ENCODE data around the gene CSNK1E.

Gene CSNK1E

GRCh38 chr22:38335077-38335476, 17.8 kb upstream of the CSNK1E start:
- no peak for DNase-seq (ENCODE audit: low read depth in 1 of 2, low spot score in 1 of 2)

GRCh38 chr22:38327805-38328204, 10.6 kb upstream of the CSNK1E start:
- DNase-seq (ENCODE audit: low read depth in 1 of 2, low spot score in 1 of 2) = no peak

DNA sequence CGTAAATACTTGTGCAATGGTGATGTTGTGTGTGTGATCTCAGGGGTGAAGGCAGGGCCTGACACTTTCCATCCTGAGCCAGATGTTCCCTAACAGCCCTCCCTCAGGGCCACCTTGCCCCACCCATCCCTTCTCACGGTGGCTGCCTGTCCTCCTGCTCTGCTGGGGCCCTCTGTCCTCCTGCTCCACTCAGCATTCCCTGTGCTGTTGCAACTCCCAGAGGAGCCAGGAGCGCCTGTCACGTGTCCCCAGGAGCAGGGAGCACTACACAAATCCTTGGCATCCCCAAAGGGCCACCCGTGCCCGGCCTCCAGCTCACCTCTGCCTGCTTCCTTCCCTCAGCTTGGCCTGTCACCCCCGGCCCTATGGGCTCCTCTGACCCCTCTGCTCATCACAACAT, 10.2 kb upstream of the CSNK1E start:
- no peak for DNase-seq (ENCODE audit: low read depth in 1 of 2, low spot score in 1 of 2)

- DNase-seq (ENCODE audit: low read depth in 1 of 2, low spot score in 1 of 2) = no peak
Measured at GRCh38 chr22:38325587-38325986, 8.4 kb upstream of the CSNK1E start.

DNA sequence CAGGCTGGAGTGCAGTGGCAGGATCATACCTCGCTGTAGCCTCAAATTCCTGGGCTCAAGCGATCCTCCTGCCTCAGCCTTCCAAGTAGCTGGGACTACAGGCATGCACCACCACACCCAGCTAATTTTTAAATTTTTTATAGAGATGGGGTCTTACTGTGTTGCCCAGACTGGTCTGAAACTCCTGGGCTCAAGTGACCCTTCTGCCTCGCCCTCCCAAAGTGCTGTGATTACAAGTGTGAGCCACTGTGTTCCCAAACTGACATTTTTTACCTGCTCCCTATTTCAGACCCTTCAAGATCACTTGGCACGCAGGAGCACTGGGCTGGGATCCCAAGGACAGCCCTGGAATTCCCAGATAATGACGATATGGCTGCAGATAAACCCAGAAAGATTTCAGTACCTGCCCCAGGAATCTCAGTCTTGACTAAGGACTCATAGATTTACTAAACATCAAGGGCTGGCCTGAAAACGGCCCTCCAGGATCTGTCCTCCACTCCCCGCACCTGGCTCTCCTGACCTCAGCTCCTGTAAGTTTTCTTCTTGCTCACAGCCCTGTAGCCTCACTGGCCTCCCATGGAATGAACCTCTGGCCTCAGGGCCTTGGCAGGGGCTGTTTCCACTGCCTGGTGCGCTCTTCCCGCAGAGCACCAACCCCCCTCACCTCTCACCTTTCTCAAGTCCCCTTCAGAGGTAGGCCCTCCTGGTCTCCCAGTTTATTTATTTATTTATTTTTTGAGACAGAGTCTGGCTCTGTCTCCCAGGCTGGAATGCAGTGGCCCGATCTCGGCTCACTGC, 3.6 kb upstream of the CSNK1E start:
- no peak for DNase-seq (ENCODE audit: low read depth in 1 of 2, low spot score in 1 of 2)

- DNase-seq (ENCODE audit: low read depth in 1 of 2, low spot score in 1 of 2) = no peak
Measured at GRCh38 chr22:38318792-38319773, 1.9 kb upstream of the CSNK1E start.

GRCh38 chr22:38317995-38318715, 922 bp upstream of the CSNK1E start:
- no peak for DNase-seq (ENCODE audit: low read depth in 1 of 2, low spot score in 1 of 2)

DNA sequence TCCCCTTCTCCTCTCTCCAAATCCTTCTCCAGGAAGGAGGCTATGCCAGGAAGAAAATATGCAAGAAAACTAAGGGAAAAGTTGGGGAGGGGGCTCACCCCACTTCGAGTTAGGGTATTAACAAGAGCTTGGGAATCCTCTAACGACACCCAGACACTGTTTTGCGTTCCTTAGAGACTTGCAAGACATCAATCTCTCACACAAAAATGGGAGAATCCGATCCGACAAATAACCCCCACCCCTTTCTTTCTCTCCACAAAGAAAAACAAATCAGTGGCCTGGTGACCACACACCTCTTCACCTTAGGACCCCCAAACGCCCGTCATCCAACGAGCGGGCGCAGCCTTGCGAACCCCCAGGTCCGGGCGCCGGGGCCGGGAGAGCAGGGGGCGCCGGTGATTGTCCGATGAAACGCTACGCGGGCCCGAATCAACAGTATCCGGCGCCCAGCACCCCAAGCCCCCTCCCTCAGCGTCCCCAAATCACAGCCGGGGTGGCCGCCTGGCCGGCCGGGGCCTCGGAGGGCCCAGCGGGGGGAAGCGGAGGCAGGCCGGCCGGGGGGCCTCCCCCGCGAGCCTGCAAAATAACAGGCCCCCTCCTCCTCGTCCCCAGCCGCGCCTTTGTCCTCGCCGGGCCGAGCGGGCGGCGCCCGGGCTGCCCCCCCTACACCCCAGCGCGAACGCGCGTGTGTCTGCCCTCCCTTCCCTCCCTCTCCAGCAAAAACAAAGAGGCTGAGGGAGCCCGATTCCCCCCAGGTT, 690 bp downstream of the CSNK1E start:
- DNase-seq (ENCODE audit: low read depth in 1 of 2, low spot score in 1 of 2) = peak in 1 of 2 donors; percentile 49

DNA sequence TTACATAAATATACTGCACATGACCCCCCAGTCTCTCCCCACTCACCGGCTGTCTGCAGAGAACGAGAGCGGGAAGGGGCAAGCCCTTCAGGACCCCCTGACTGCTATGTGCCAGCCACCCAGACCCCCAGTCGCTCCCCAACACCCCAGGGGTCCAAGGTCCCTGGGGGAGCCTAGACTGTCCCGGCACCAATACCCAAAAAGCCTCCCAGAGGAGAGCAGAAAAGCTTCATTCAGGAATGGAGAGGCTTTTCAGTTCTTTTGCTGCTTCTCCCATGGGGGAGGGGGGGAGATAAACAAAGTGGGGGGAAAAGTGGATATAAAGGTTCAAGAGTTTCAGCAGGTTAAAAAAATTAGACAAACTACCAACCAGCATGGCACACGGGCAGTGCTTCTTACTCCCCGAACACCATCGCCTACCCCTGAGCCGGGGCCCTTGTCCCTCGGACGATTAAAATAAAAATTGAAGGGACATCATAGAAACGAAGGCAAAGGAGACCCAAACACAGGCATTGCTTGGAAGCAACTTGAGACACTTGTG, 1.3 kb downstream of the CSNK1E start:
- no peak for DNase-seq (ENCODE audit: low read depth in 1 of 2, low spot score in 1 of 2)

DNA sequence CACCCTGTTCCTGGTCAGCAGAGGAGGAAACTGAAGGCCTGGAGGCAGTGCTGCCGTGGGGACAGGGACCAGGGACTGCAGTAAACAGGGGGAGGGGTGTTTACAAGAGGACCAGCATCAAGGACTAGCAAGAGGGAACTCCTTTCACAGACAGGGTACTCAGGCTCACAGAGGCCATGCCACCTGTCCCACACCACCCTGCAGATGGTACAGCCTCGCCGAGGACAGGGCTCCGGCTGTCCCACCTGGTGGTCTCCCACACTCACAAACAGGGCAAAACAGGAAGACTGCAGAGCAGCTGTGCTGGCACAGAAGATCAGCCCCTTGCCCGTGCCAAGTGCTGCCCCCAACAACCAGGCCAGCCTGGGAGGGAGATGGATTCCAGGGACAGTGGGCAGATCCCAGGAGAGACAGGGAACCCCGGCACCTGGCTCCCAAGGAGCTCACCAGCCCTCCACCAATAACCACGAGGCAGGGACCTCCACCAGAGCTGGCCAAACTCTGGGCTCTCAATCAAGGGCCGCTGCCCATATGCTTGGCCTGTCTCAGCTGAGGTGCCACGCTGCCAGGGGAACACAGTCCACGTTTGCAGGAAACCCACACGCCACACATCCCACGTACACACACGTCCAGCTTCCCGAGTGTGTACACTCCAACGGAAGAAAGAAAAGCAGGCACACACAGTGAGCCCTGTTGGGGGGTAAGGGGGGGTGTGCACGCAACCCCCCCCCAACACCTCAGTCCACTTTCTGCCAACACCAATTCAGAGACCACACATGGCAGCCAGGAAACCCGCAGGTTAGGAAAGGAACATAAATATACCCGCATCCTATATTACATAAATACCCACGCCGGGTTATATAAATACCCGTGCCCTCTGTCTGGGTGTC, 2.1 kb downstream of the CSNK1E start:
- no peak for DNase-seq (ENCODE audit: low read depth in 1 of 2, low spot score in 1 of 2)

- DNase-seq (ENCODE audit: low read depth in 1 of 2, low spot score in 1 of 2) = no peak
Measured at GRCh38 chr22:38314051-38314932, 2.9 kb downstream of the CSNK1E start.

DNA sequence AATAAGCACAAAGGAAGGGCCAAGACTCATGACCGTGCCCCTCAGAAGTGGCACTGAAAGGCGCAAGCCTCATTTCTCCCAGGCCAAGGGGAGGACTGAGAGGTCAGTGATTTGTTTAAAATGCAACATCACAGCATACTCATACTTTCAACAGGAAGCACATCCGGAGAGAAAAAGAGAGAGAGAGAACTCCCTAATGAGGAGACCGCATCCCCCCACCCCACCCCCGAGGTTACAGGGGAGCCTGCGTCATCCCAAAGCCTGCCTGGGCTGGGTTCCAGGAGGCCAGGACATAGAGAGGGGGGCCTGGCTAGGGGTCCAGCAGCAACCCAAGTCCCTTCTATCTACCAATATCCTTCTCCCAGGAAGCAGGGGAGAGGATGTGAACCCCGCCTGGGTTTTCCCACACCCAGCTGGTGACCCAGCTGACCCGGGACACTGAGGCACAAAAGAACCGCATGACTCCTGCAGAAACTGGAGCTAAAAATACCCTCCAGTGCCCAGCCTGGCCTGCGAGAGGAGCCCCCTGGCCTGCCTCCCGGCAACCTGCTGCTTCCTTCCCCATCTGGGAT, 3.8 kb downstream of the CSNK1E start:
- DNase-seq (ENCODE audit: low read depth in 1 of 2, low spot score in 1 of 2) = no peak

GRCh38 chr22:38312261-38312800, 4.9 kb downstream of the CSNK1E start:
- DNase-seq (ENCODE audit: low read depth in 1 of 2, low spot score in 1 of 2) = no peak

DNA sequence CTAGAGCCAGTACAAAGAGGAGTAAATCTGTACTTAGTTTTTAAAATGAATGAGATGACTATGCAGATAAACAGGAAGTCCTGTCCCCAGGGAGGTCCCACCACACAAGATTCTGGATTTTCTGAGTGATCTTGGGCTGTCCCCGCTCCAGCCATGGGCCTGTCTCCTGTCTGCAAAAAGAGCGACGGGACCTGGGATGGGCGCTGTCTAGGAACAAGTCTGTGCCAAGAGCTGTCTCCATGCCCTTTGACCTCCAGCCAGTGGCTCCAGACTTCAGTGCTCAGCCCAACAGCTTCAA, 6.0 kb downstream of the CSNK1E start:
- no peak for DNase-seq (ENCODE audit: low read depth in 1 of 2, low spot score in 1 of 2)

- DNase-seq (ENCODE audit: low read depth in 1 of 2, low spot score in 1 of 2) = no peak
Measured at GRCh38 chr22:38310518-38311322, 6.5 kb downstream of the CSNK1E start.

- DNase-seq (ENCODE audit: low read depth in 1 of 2, low spot score in 1 of 2) = no peak
Measured at GRCh38 chr22:38309614-38310517, 7.4 kb downstream of the CSNK1E start.

Data from activated CD4-positive, alpha-beta T cell treated with anti-CD3 and anti-CD28 coated beads, Interleukin-2, amount 50 U/mL, for 24 hours (primary cell).